OCI-LY3 (cell line): ENCODE measurements around the gene SFT2D3.

ENCODE experiments used
- H2AFZ ChIP-seq: fragments of 200-600, 300-600 bp; shearing (Covaris generic); 2 replicates; pipeline ENCODE4 v1.6.0; 2014; ENCODE audit warnings: antibody characterized with exemption, low read depth, low read length
- H3K27ac ChIP-seq: fragments of 200-600, 300-600 bp; sonication (generic); 2 replicates; pipeline ENCODE4 v1.5.1; 2014; ENCODE audit warnings: mild to moderate bottlenecking, low read length, moderate library complexity, mixed read lengths
- H3K27me3 ChIP-seq: fragments of 200-600, 300-600 bp; sonication (generic); 2 replicates; pipeline ENCODE4 v1.6.1; 2014; ENCODE audit warnings: low read depth, low read length, mixed read lengths
- H3K36me3 ChIP-seq: fragments of 200-600, 300-600 bp; sonication (generic); replicated peaks from 2 replicates; pipeline ENCODE3; 2014; ENCODE audit warnings: low read depth, low read length, mixed read lengths
- H3K4me1 ChIP-seq: fragments of 300-600, 200-600 bp; sonication (generic); 2 replicates; pipeline ENCODE4 v1.6.1; 2014; ENCODE audit warnings: low read length, mixed read lengths
- H3K4me2 ChIP-seq: fragments of 200-600, 300-600 bp; sonication (generic); 2 replicates; pipeline ENCODE4 v1.6.1; 2014; ENCODE audit warnings: low read length, mixed read lengths
- H3K4me3 ChIP-seq: fragments of 300-600, 200-600 bp; sonication (generic); 2 replicates; pipeline ENCODE4 v1.5.1; 2014; ENCODE audit warnings: antibody characterized with exemption, mild to moderate bottlenecking, low read length, moderate library complexity
- H3K79me2 ChIP-seq: fragments of 300-600, 200-600 bp; shearing (Covaris generic); 2 replicates; pipeline ENCODE4 v1.6.1; 2014; ENCODE audit warnings: mild to moderate bottlenecking, low read length, mixed read lengths
- H3K9ac ChIP-seq: fragments of 300-600, 200-600 bp; shearing (Covaris generic); 2 replicates; pipeline ENCODE4 v1.6.0; 2014; ENCODE audit warnings: mild to moderate bottlenecking, low read length, moderate library complexity
- H3K9me3 ChIP-seq: fragments of 200-600, 300-600 bp; shearing (Covaris generic); 2 replicates; pipeline ENCODE4 v1.6.1; 2014; ENCODE audit warnings: low read length, mixed read lengths; ENCODE audit not compliant: insufficient read depth
- H4K20me1 ChIP-seq: fragments of 200-600, 300-600 bp; sonication (generic); 2 replicates; pipeline ENCODE4 v1.6.1; 2016; ENCODE audit warnings: low read length, mixed read lengths; ENCODE audit not compliant: insufficient read depth
- CTCF ChIP-seq: fragments of 200-600, 300-600 bp; sonication (generic); IDR thresholded peaks from 2 replicates; pipeline ENCODE4 v1.5.1; 2014; ENCODE audit warnings: antibody characterized with exemption, low read length, low read depth
- EZH2phosphoT487 ChIP-seq: fragments of 200-600 bp; shearing (Covaris generic); IDR thresholded peaks from 2 replicates; pipeline ENCODE4 v1.6.1; 2018; ENCODE audit warnings: antibody characterized with exemption, mixed run types, low read depth

The SFT2D3 gene

GRCh38 chr2:127733113-127733815 lies 32.0 kb downstream of the SFT2D3 start:
- Histone ChIP-seq H3K36me3 (peaks cover 11% of the 10 kb centered on the region), H2AFZ (no peak overlapping the region), H3K9ac (no peak overlapping the region), H3K27ac (no peak overlapping the region), H3K9me3 (no peaks in the 10 kb centered on the region), H3K4me1 (peaks cover 44% of the 10 kb centered on the region), H3K4me2 (no peak overlapping the region), H3K4me3 (no peak overlapping the region), H3K79me2 (peaks cover 27% of the 10 kb centered on the region), H4K20me1 (no peaks in the 10 kb centered on the region), H3K27me3 (no peaks in the 10 kb centered on the region)
- TF ChIP-seq EZH2phosphoT487 (no peak), CTCF (no peak)

GRCh38 chr2:127733816-127734537 lies 32.7 kb downstream of the SFT2D3 start:
- Histone ChIP-seq H2AFZ (no peak overlapping the region), H3K4me2 (peak overlapping the region; percentile 62), H3K27ac (no peak overlapping the region), H3K9ac (no peak overlapping the region), H3K4me1 (peaks cover 51% of the 10 kb centered on the region), H3K27me3 (no peaks in the 10 kb centered on the region), H3K36me3 (peaks cover 15% of the 10 kb centered on the region), H4K20me1 (no peaks in the 10 kb centered on the region), H3K9me3 (no peaks in the 10 kb centered on the region), H3K4me3 (no peak overlapping the region), H3K79me2 (peaks cover 32% of the 10 kb centered on the region)
- TF ChIP-seq EZH2phosphoT487 (no peak), CTCF (no peak)

GRCh38 chr2:127735044-127735443 lies 33.7 kb downstream of the SFT2D3 start:
- peak overlapping the region; percentile 62 for H3K4me2 ChIP-seq
- no peaks in the 10 kb centered on the region for H3K27me3 ChIP-seq
- peaks cover 24% of the 10 kb centered on the region for H3K36me3 ChIP-seq
- H3K79me2 ChIP-seq, result peaks cover 32% of the 10 kb centered on the region
- no peaks in the 10 kb centered on the region for H3K9me3 ChIP-seq
- H4K20me1 ChIP-seq, result no peaks in the 10 kb centered on the region
- no peak overlapping the region; the same call in 1 of the 2 replicates for H3K9ac ChIP-seq
- no peak for TF ChIP-seq CTCF
- no peak for TF ChIP-seq EZH2phosphoT487
- H2AFZ ChIP-seq, result no peak overlapping the region
- H3K4me3 ChIP-seq, result peak overlapping the region; percentile 36
- peaks cover 62% of the 10 kb centered on the region for H3K4me1 ChIP-seq
- peak overlapping the region; percentile 16; the same call in 1 of the 2 replicates for H3K27ac ChIP-seq
